ENCODE measurements around the gene CDRT15.
"Not testable (repeated sequence)": the region's sequence is repeated elsewhere in the genome, so short reads cannot be mapped to it uniquely, and the experiment has no call there.

- TF ChIP-seq POLR2AphosphoS5, CTCF (IDR thresholded peaks at IDR 0.05): not testable (repeated sequence)
Observed at GRCh38 chr17:14191469-14191868, 45.2 kb downstream of the CDRT15 start.
